HCT116 (cell line): Measurements from ENCODE around the gene TRMT11. TPM values are rescaled to one million over a fixed set of nuclear protein-coding genes. Genes with fewer than 3 reads are reported as not detected.

ENCODE experiments used
- ATAC-seq: fragments of 200-7000 bp; cut with Tn5 transposase; 2 replicates; pipeline ENCODE4 v1.9.1; 2020; ENCODE audit warnings: mild to moderate bottlenecking, moderate library complexity
- BruUV-seq: library from RNA; stranded (reverse); fragments of 400-500 nt; replicated peaks from 2 replicates; lab custom pipeline; 2021; lab: Mats Ljungman, UMichigan
- CTCF ChIA-PET: fragments of 300-600 bp; sonication (Branson Sonifier 250); formaldehyde crosslinking; loops from one replicate; lab custom pipeline; 2021; ENCODE audit warnings: antibody characterized with exemption; lab: Charles Lee
- POLR2A ChIA-PET: fragments of 300-600, 350-600 bp; sonication (Branson Sonifier 250); formaldehyde crosslinking; loops from one replicate; lab custom pipeline; 2021; ENCODE audit warnings: antibody characterized with exemption; lab: Charles Lee
- RAD21 ChIA-PET, 2 experiments: fragments of 300-600 bp; sonication (Branson Sonifier 250); formaldehyde crosslinking; loops; one replicate each; lab custom pipeline; 2023; ENCODE audit warnings: low total read pairs in 2 of 2; ENCODE audit not compliant: uncharacterized antibody in 2 of 2, unreplicated experiment in 2 of 2, low non-redundant PET in 1 of 2; lab: Charles Lee
- DNase-seq: peaks from one replicate; pipeline ENCODE4 v3.0.0-alpha.2; 2010; ENCODE audit warnings: low read depth, low spot score
- H2AFZ ChIP-seq: fragments of 200-600 bp; shearing (Covaris generic), sonication (generic); 2 replicates; pipeline ENCODE4 v1.6.1; 2017; ENCODE audit warnings: low read depth, mixed run types, mixed read lengths, antibody characterized with exemption, low read length; ENCODE audit not compliant: poor library complexity, severe bottlenecking
- H3K27ac ChIP-seq: 2 replicates; pipeline ENCODE4 v1.5.1; 2012; ENCODE audit warnings: low read depth, low read length
- H3K27me3 ChIP-seq: fragments of 200-600 bp; sonication (generic); 2 replicates; pipeline ENCODE4 v1.6.1; 2016; ENCODE audit warnings: mixed run types, low read length, mixed read lengths; ENCODE audit not compliant: insufficient read depth
- H3K36me3 ChIP-seq, 2 experiments: fragments of 200-500 bp in 1 of 2; fragments of 200-600 bp in 1 of 2; sonication (Bioruptor generic) in 1 of 2; sonication (generic) in 1 of 2; 2 replicates each; pipeline versions ENCODE4 v1.5.1 to v1.6.1; 2014 to 2016; ENCODE audit warnings: low read length in 2 of 2, inconsistent platforms in 1 of 2, mixed read lengths in 1 of 2, mixed run types in 1 of 2; ENCODE audit not compliant: insufficient read depth in 2 of 2, control insufficient read depth in 1 of 2
- H3K4me1 ChIP-seq, 2 experiments: fragments of 200-600 bp in 1 of 2; sonication (generic) in 1 of 2; 2 replicates each; pipeline versions ENCODE4 v1.5.1 to v1.6.1; 2012 to 2017; ENCODE audit warnings: low read length in 2 of 2, inconsistent platforms in 1 of 2, mild to moderate bottlenecking in 1 of 2, mixed read lengths in 1 of 2, mixed run types in 1 of 2, moderate library complexity in 1 of 2; ENCODE audit not compliant: insufficient read depth in 2 of 2, control insufficient read depth in 1 of 2
- H3K4me2 ChIP-seq: fragments of 200-600 bp; sonication (generic); 2 replicates; pipeline ENCODE4 v1.6.1; 2017; ENCODE audit warnings: mixed run types, low read length, mixed read lengths
- H3K4me3 ChIP-seq, 2 experiments: fragments of 200-600 bp in 1 of 2; sonication (generic) in 1 of 2; replicated peaks in 1 of 2; 2 replicates each; pipeline ENCODE4 v1.5.1; 2011 to 2016; ENCODE audit warnings: low read length in 2 of 2, control low read depth in 1 of 2, low read depth in 1 of 2, mild to moderate bottlenecking in 1 of 2, mixed read lengths in 1 of 2, mixed run types in 1 of 2
- H3K79me2 ChIP-seq: fragments of 200-600 bp; sonication (generic); 2 replicates; pipeline ENCODE4 v1.6.1; 2017; ENCODE audit warnings: mild to moderate bottlenecking, mixed run types, low read length, moderate library complexity, mixed read lengths; ENCODE audit not compliant: insufficient read depth
- H3K9ac ChIP-seq: fragments of 200-600 bp; sonication (generic); 2 replicates; pipeline ENCODE4 v1.6.1; 2016; ENCODE audit warnings: low read length, mixed read lengths
- H3K9me2 ChIP-seq: fragments of 200-600 bp; sonication (generic), shearing (Covaris generic); 2 replicates; pipeline ENCODE4 v1.6.1; 2017; ENCODE audit warnings: mixed run types, mild to moderate bottlenecking, moderate library complexity; ENCODE audit not compliant: insufficient read depth
- H3K9me3 ChIP-seq, 2 experiments: fragments of 200-500 bp in 1 of 2; fragments of 200-600 bp in 1 of 2; sonication (Bioruptor generic) in 1 of 2; sonication (generic) in 1 of 2; 2 replicates each; pipeline ENCODE4 v1.6.1; 2014 to 2017; ENCODE audit warnings: low read length in 2 of 2, mixed read lengths in 2 of 2, inconsistent platforms in 1 of 2, low read depth in 1 of 2, mild to moderate bottlenecking in 1 of 2, mixed run types in 1 of 2, moderate library complexity in 1 of 2; ENCODE audit not compliant: control insufficient read depth in 1 of 2, insufficient read depth in 1 of 2
- H4K20me1 ChIP-seq: fragments of 200-600 bp; sonication (generic), shearing (Covaris generic); 2 replicates; pipeline ENCODE4 v1.6.1; 2017; ENCODE audit warnings: mixed run types, mild to moderate bottlenecking, moderate library complexity; ENCODE audit not compliant: insufficient read depth
- CBX3 ChIP-seq: IDR thresholded peaks from 2 replicates; pipeline ENCODE4 v1.6.1; 2012; ENCODE audit warnings: low read depth
- EZH2 ChIP-seq: fragments of 200-600 bp; sonication (generic); IDR thresholded peaks from 2 replicates; pipeline ENCODE4 v1.6.1; 2017; ENCODE audit warnings: antibody characterized with exemption, mixed run types
- FOSL1 ChIP-seq: IDR thresholded peaks from 2 replicates; pipeline ENCODE4 v1.6.1; 2012; ENCODE audit warnings: low read depth
- JUND ChIP-seq: IDR thresholded peaks from 2 replicates; pipeline ENCODE4 v1.6.1; 2012
- POLR2A ChIP-seq: IDR thresholded peaks from 2 replicates; pipeline ENCODE4 v1.7.0; 2011; ENCODE audit warnings: borderline replicate concordance; ENCODE audit not compliant: insufficient read depth, insufficient read length; ENCODE audit errors: extremely low read depth
- RAD21 ChIP-seq: IDR thresholded peaks from 2 replicates; pipeline ENCODE4 v1.6.1; 2012; ENCODE audit warnings: low read depth, mild to moderate bottlenecking
- SP1 ChIP-seq: IDR thresholded peaks from 2 replicates; pipeline ENCODE4 v1.6.1; 2012; ENCODE audit warnings: low read depth
- intact Hi-C: fragments of 100-400 bp; cut with micrococcal nuclease; formaldehyde crosslinking; loops from 2 replicates; pipeline ENCODE4 v1.10.0; 2022
- total RNA-seq: library from RNA; stranded (reverse); gene quantifications from one replicate; pipeline ENCODE4 v1.2.1, GENCODE V29; 2021; ENCODE audit not compliant: unreplicated experiment
- TF ChIP-seq, protein P1 (sequence below): IDR thresholded peaks from 2 replicates; pipeline ENCODE4 v1.6.1; 2012; ENCODE audit warnings: low read depth

TRMT11 gene
- total RNA-seq, 1 experiment from 2014 or later: 41.8 TPM

DNA sequence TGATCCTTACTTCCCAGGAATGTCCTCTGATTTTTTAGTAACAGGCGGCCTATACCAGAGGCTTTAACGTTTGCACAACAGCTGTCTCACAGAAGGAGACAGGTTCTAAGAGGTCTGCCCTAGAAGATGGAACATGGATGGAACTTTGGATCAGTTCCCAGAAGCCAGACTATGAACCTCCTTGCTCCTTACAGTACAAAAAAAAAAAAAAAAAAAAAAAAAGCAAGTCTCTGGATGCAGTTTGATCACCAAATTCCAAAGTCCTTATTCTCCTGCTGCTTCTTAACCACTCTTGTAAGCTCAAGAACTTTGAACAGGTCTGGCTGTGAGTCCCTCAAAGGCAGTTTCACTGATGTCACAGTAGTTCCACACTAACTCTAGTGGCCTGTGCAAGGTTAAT, 2.0 kb upstream of the TRMT11 start:
- no peak for ATAC-seq
- CTCF ChIA-PET: no interaction called here
- Histone ChIP-seq H3K4me3 (no peak overlapping the region), H3K9me2 (peaks cover 6% of the 10 kb centered on the region; the same call in 1 of the 2 replicates)
- no TSS peak for BruUV-seq
- TF ChIP-seq POLR2A (no peak), EZH2 (no peak), JUND (no peak), FOSL1 (no peak), SP1 (no peak), RAD21 (no peak), CBX3 (no peak)
- TF ChIP-seq, protein P1, sequence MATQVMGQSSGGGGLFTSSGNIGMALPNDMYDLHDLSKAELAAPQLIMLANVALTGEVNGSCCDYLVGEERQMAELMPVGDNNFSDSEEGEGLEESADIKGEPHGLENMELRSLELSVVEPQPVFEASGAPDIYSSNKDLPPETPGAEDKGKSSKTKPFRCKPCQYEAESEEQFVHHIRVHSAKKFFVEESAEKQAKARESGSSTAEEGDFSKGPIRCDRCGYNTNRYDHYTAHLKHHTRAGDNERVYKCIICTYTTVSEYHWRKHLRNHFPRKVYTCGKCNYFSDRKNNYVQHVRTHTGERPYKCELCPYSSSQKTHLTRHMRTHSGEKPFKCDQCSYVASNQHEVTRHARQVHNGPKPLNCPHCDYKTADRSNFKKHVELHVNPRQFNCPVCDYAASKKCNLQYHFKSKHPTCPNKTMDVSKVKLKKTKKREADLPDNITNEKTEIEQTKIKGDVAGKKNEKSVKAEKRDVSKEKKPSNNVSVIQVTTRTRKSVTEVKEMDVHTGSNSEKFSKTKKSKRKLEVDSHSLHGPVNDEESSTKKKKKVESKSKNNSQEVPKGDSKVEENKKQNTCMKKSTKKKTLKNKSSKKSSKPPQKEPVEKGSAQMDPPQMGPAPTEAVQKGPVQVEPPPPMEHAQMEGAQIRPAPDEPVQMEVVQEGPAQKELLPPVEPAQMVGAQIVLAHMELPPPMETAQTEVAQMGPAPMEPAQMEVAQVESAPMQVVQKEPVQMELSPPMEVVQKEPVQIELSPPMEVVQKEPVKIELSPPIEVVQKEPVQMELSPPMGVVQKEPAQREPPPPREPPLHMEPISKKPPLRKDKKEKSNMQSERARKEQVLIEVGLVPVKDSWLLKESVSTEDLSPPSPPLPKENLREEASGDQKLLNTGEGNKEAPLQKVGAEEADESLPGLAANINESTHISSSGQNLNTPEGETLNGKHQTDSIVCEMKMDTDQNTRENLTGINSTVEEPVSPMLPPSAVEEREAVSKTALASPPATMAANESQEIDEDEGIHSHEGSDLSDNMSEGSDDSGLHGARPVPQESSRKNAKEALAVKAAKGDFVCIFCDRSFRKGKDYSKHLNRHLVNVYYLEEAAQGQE: no peak
- TF ChIP-seq, all 23 proteins: peak for 0
- no peak for DNase-seq
- POLR2A ChIA-PET: no interaction called here
- Histone ChIP-seq H2AFZ (no peak overlapping the region), H3K27me3 (no peaks in the 10 kb centered on the region), H3K27ac (no peak overlapping the region), H4K20me1 (no peaks in the 10 kb centered on the region), H3K36me3 (no peaks in the 10 kb centered on the region), H3K79me2 (peaks cover 39% of the 10 kb centered on the region), H3K4me1 (peaks cover 7 to 35% of the 10 kb centered on the region in 2 experiments), H3K9me3 (no peaks in the 10 kb centered on the region), H3K4me2 (no peak overlapping the region), H3K9ac (no peak overlapping the region)
- intact Hi-C loops: no loop called here
- RAD21 ChIA-PET: no interaction called here
